AG09319 (cell line): Measurements from ENCODE around the gene CHMP4A.

Source experiments
- DNase-seq: peaks from one replicate; pipeline ENCODE4 v3.0.0-alpha.2; 2010; ENCODE audit warnings: low read depth; ENCODE audit errors: extremely low read depth
- TF ChIP-seq, protein P1 (sequence below): IDR thresholded peaks from 2 replicates; pipeline ENCODE4 v1.5.1; 2011; ENCODE audit warnings: low read depth, mild to moderate bottlenecking, inconsistent platforms, low read length, moderate library complexity

Gene CHMP4A

DNA sequence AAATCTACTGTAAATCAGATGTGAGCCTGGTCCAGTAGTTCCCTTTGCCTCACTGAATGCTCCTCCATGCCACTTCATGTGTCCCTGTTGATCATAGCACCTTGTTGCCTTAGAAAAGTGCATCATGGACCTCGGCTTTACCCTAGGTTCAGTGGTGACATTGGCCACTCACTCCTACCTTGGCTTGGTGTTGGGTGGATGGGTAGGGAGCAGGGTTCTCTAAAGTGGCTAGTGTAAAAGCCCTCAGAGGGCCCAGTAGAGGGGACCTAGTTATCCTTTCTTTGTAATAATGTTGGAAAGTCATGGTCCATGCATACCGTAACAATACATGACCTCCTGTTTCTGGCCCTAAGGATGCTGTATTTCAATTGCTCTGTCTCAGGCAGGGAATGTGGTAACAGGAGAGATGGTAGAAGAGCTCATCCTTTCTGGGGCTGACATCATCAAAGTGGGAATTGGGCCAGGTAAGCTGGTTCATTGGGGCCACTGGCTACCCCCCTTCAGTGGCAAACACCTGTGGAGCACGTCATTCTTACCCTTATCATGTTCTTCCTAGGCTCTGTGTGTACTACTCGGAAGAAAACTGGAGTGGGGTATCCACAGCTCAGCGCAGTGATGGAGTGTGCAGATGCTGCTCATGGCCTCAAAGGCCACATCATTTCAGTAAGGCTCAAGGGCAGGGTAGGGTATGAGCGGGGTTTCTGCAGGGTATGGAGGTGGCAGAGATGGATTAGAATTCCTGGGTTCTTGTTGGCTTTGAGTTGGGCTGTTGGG lies 23.6 kb upstream of the CHMP4A start:
- DNase-seq: no peak
- TF ChIP-seq, protein P1, sequence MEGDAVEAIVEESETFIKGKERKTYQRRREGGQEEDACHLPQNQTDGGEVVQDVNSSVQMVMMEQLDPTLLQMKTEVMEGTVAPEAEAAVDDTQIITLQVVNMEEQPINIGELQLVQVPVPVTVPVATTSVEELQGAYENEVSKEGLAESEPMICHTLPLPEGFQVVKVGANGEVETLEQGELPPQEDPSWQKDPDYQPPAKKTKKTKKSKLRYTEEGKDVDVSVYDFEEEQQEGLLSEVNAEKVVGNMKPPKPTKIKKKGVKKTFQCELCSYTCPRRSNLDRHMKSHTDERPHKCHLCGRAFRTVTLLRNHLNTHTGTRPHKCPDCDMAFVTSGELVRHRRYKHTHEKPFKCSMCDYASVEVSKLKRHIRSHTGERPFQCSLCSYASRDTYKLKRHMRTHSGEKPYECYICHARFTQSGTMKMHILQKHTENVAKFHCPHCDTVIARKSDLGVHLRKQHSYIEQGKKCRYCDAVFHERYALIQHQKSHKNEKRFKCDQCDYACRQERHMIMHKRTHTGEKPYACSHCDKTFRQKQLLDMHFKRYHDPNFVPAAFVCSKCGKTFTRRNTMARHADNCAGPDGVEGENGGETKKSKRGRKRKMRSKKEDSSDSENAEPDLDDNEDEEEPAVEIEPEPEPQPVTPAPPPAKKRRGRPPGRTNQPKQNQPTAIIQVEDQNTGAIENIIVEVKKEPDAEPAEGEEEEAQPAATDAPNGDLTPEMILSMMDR: no peak

DNA sequence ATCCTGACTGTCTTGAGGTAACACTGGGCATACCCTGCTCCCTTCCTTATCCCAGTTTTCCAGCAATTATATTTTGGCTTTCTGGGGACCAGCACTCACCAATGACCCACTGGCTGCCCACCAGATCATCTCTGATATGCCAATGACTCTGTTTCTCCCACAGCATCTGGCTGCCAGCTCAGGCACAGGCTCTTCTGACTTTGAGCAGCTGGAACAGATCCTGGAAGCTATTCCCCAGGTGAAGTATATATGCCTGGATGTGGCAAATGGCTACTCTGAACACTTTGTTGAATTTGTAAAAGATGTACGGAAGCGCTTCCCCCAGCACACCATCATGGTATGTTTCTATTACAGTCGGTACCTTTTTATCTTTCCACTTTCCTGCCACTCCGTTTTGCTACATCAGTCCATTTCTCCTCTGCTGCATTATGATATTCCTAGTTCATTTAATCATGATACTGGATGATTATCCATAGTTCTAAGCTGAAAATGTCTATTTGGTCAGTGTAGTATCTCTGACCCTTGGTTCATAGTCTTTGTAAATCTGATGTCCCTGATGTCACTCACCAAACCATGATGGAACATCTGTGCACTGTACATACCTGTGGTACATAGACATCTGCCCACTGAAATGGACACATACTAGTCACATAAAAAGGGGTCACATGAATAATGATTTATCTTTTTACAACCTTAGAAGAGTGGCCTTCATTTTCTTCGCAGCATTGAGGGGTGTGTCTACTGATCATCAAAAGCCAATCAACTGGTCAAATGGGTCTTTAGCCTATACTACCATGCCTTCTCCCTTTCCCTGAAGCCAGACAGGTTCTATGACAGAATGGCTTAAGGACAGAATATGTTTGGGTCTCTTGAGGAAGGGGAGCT lies 22.8 kb upstream of the CHMP4A start:
- DNase-seq: no peak
- TF ChIP-seq, protein P1: no peak

DNA sequence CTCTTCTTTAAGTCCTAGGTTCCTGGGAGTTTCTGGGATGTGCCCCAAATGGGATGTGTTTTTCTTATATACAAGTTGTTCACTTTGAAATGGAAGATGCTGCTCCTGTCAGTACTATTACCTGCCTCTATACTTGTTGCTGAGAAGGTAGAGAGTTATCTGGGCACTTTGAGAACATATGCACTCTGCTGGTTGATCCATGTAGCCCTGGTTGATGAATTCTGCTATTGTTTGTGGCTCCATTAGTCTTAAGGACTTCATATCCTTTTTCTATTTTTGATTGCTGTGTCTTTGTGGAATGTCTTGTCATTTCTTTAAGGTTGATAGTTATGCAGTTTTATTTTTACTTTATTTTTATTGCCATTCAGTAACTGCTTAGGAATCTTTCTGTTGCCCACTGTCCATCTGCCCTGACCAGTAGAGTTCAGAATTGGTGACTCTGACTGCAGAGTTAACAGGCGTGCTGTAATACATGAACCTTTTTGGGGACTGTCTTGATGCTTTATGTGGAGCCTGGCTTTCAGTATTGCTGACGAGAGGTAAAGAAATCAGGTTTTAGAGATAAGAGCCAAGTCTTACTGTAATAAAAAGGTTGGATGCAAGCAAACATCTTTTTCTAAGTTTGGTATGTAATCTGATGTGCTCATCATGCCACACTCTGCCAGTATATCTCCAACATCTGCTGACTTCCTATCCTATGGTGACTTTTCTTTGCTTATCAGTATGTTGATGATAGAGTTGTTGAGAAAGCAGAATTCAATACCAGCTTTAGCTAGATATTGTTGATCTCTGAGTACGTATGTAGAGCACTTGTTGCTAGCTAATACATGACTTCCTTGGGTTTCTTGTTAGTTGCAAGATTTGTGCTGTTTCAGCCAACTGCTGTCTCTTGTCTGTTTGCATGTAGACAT lies 21.1 kb upstream of the CHMP4A start:
- no peak for DNase-seq
- TF ChIP-seq, protein P1: no peak

DNA sequence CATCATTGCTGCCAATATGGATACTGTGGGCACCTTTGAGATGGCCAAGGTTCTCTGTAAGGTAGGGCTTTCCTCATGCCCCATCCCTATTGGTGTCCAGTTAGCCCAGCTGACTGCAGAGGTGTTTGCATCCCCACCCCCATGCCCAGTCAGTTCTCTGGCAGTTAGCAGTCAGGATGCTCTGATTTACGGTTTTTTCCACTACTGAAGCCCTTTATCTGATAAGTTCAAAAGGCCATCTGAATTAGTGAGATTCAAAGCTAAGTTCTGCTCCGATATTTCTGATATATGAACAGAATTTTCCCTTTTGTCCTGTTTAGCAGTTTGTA lies 20.2 kb upstream of the CHMP4A start:
- TF ChIP-seq, protein P1: no peak
- no peak for DNase-seq

DNA sequence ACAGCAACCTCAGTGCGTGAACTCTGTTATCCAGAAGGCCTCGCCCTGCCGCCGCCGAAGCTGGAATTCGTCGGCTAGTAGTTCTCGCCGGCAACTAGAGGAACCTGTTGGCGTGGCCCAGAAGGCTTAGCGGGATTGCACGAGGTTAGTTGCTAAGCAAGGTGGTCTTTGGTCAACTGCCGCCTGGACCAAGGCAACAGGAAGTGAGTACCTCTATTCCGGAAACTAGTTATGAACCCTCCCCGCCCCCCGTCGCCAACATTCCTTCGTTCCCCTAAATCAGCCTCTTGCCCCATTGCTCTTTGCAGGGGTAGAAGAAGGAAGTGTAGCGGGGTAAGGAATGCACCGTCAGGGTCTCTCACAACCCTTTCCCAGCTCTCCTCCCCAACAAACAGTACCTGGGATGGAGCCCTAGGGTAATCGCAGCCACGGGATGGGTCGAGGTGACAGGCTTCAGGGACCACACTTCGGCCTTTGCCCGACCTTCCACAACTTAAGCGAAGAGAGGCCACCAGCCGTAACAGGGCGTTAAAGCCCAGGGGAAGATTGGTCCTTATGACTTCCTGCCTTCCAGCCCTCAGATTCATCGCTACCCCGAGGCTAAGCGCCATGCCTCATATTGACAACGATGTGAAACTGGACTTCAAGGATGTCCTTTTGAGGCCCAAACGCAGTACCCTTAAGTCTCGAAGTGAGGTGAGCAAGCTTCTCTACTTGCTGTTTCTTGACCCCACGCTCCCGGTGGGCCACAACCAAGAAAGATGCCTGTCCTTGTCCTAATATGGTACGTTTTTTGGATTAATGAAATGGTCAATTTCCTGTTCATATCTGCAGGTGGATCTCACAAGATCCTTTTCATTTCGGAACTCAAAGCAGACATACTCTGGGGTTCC lies 19.6 kb upstream of the CHMP4A start, which contains the start of gene GMPR2:
TSS of gene GMPR2 (plus strand) at position 285 of the 893 bp plus-strand sequence. CDS start at position 610, 325 bp downstream.
- DNase-seq: no peak
- TF ChIP-seq, protein P1: no peak

DNA sequence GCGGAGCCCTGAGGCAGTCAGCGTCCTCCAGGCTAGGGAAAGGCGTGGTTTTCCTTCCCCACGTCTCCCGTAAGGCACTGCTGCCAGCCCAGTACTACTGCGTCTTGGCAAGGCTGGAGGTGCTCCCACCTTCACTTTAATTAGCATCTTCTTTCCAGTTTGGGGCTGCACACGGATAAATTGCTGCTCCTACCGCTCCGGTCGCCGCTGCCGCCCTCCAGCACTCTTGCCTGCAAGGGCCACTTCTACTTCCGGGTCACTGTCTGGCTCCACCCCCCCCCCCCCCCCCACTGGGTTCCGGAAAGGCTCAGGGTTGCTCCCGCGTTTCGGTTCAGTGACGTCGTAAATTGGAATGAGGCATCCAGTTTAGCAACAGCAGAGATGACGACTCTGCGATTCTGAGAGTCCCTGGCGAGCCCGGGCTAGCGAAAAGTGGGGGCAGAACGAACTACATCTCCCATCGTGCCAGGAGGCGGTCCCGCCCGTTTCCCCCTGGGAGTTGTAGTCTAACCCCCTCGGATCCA lies 18.9 kb upstream of the CHMP4A start, which contains the start of gene NEDD8:
TSS of gene NEDD8 (minus strand) at position 247 of the 524 bp plus-strand sequence. CDS start at position 147, 100 bp downstream.
- TF ChIP-seq, protein P1: no peak
- peak; percentile 76 for DNase-seq
